Ovary (tissue), 9 donors: Measurements from ENCODE around the gene ARL5C. TPM values are rescaled to one million over a fixed set of nuclear protein-coding genes. Genes with fewer than 3 reads are reported as not detected.

Experiments used
- DNase-seq, 5 donors: peaks; one replicate each; pipeline ENCODE4 v3.0.0-alpha.2; 2019 to 2020
- H3K27ac ChIP-seq, 2 donors: fragments of 200-600 bp; one replicate each; pipeline versions ENCODE4 v1.5.1 to v1.8.0; 2019 to 2022
- H3K27me3 ChIP-seq: fragments of 200-600 bp; one replicate; pipeline ENCODE4 v1.8.0; 2022
- H3K36me3 ChIP-seq: fragments of 200-600 bp; sonication (generic); one replicate; pipeline ENCODE4 v1.5.1; 2019
- H3K4me1 ChIP-seq: one replicate; pipeline ENCODE4 v1.8.1; 2013; ENCODE audit warnings: mild to moderate bottlenecking, moderate library complexity; ENCODE audit not compliant: insufficient read depth
- H3K4me3 ChIP-seq: fragments of 200-600 bp; sonication (generic); one replicate; pipeline ENCODE4 v1.5.1; 2017
- H3K9me3 ChIP-seq, 2 donors: fragments of 200-600 bp in 1 of 2; sonication (generic) in 1 of 2; one replicate each; pipeline versions ENCODE4 v1.5.1 to v1.8.1; 2013 to 2019; ENCODE audit warnings: mild to moderate bottlenecking in 1 of 2, moderate library complexity in 1 of 2
- CTCF ChIP-seq, 3 donors: fragments of 450-650 bp in 2 of 3; fragments of 200-600 bp in 1 of 3; IDR thresholded peaks; one replicate each; pipeline versions ENCODE4 v1.5.1 to v1.8.0; 2016 to 2022; ENCODE audit warnings: antibody characterized with exemption in 3 of 3, mild to moderate bottlenecking in 1 of 3
- EP300 ChIP-seq: sonication (generic); formaldehyde crosslinking; IDR thresholded peaks from one replicate; pipeline ENCODE4 v1.6.1; 2017; ENCODE audit warnings: antibody characterized with exemption
- POLR2A ChIP-seq: fragments of 450-650 bp; IDR thresholded peaks from one replicate; pipeline ENCODE4 v1.6.1; 2017; ENCODE audit warnings: antibody characterized with exemption, mild to moderate bottlenecking, moderate library complexity
- WGBS, 3 donors: extraction: QIAGEN DNeasy Blood & Tissue Kit in 1 of 3; methylation state at CpG; one replicate each; pipeline versions ENCODE4 v1.1.5 to v1.1.7; 2013 to 2017; 5-methylcytosine and 5-hydroxymethylcytosine counted together
- intact Hi-C, 4 donors: fragments of 100-400 bp; cut with DNase I; formaldehyde crosslinking; loops; one replicate each; pipeline versions ENCODE4 v1.11.0 to v1.15.1; 2022 to 2023
- polyA plus RNA-seq, 2 donors: library from polyadenylated mRNA; stranded (reverse); fragments of 200-250 nt in 1 of 2; fragments of 350-450 nt in 1 of 2; fragmentation: Illumina TruSeq in 1 of 2; extraction: RNeasy Lipid Tissue Mini Kit (QIAGEN cat#74804) in 1 of 2; gene quantifications; one replicate each; pipeline ENCODE4 v1.2.3, GENCODE V29; 2013 to 2014
- total RNA-seq, 7 donors: library from RNA; depleted of rRNA in 2 of 7; stranded (reverse); fragments of >200 nt in 2 of 7; fragmentation: NEBNext Ultra II Directional in 3 of 7; extraction: Animal tissue kit (Norgen Biotek cat#: 25700) in 3 of 7; gene quantifications; one replicate each; pipeline versions ENCODE4 v1.1.0 to v1.2.4, GENCODE V29; 2016 to 2023
- donor health status: DM: no; HTN: no; CAD: no; lungs with moderate emphysema.
- donor health status: DM: no; HTN: no; CAD: no.
- donor health status: Bipolar disorder and iron deficiency.
- donor health status: DM: yes; HTN: yes; CAD: no.
- donor health status: DM: no; HTN: no; CAD: no.
- donor health status: DM: yes; HTN: yes; CAD: no.

The ARL5C gene
- total and polyA plus RNA-seq, 9 donors: not detected

GRCh38 chr17:39195568-39196160 is 29.7 kb upstream of the ARL5C start:
- Histone ChIP-seq H3K4me3 (no peak overlapping the region), H3K9me3 (no peaks in the 10 kb centered on the region), H3K27ac (no peak overlapping the region), H3K36me3 (no peaks in the 10 kb centered on the region), H3K27me3 (no peaks in the 10 kb centered on the region), H3K4me1 (peaks cover 6% of the 10 kb centered on the region)
- DNase-seq: no peak
- intact Hi-C loops: loop anchor here in 1 of 4 donors (10.0 kb wide), 1 partner anchor 49 kb away; no protein-coding TSS in a partner anchor
- TF ChIP-seq EP300 (no peak), CTCF (IDR thresholded peaks at IDR 0.05) (no peak), POLR2A (no peak)
- 68 to 84% (median 78%) methylated on average over 8 of the region's 8 CpGs for WGBS, 3 donors

DNA sequence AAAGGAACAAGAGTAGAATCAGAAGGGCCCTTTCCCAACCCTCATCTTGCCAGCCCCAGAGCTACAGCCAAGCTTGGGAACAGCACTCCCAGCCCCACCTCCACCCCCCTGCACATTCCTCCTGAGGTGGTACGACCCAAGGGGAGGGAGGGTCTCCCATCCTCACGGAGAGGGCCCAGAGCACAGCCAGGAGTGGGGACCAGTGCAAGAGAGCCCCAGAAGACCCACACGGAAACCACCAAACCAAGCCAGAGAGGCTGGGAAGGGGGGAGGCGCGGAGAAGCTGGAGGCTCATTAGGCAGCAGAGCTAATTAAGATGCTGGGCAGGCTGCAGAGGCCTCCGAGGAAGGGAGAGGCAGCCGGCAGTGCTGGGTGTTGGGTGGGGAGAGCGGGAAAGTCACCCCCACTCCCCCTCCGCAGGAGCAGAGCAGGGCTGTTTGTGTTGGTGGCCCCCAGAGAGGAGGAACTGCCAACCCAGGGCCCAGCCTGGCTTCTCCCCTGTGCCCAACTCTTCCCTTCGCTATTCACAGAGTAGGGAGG is 29.1 kb upstream of the ARL5C start:
- H3K4me3 ChIP-seq: no peak overlapping the region
- peaks cover 6% of the 10 kb centered on the region for H3K4me1 ChIP-seq
- no peak for TF ChIP-seq EP300
- TF ChIP-seq CTCF (IDR thresholded peaks at IDR 0.05): no peak
- intact Hi-C loops: loop anchor here in 1 of 4 donors (10.0 kb wide), 1 partner anchor 50 kb away; no protein-coding TSS in a partner anchor
- 64 to 70% (median 70%) methylated on average over 10 of the region's 10 CpGs for WGBS, 3 donors
- H3K27ac ChIP-seq: no peak overlapping the region
- no peaks in the 10 kb centered on the region for H3K36me3 ChIP-seq
- no peaks in the 10 kb centered on the region for H3K27me3 ChIP-seq
- DNase-seq: no peak
- H3K9me3 ChIP-seq: no peaks in the 10 kb centered on the region

- intact Hi-C loops: loop anchor here in 1 of 4 donors (10.0 kb wide), 1 partner anchor 50 kb away; no protein-coding TSS in a partner anchor
- Histone ChIP-seq H3K4me3 (no peak overlapping the region), H3K36me3 (no peaks in the 10 kb centered on the region), H3K9me3 (no peaks in the 10 kb centered on the region), H3K4me1 (peaks cover 6% of the 10 kb centered on the region), H3K27me3 (no peaks in the 10 kb centered on the region), H3K27ac (no peak overlapping the region)
- DNase-seq: peak in 1 of 5 donors; percentile 42
- 60 to 67% (median 64%) methylated on average over 20 of the region's 20 CpGs for WGBS, 3 donors
- TF ChIP-seq CTCF (IDR thresholded peaks at IDR 0.05) (no peak), EP300 (no peak), POLR2A (no peak)
These were observed 28.4 kb upstream of the ARL5C start for GRCh38 chr17:39194089-39194984.

DNA sequence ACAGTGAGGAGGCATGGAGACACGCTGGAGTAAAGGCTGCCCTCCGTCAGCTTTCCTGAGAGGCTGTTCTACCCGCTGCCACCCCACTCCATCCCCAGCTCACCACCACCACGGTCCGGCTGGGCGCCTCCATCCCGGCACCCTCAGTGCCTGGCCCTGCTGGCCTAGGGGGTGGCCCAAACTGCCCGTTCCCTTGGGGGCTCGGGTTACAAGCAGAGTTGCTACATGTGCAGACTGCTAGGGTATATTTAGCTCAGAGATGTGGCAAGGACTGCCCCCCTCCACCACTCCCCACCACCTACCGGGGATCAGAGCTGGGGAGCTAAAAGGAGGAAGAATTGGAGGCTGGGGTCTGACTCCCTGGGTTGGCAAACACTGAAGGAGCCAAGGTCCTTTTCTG is 27.4 kb upstream of the ARL5C start:
- TF ChIP-seq POLR2A (no peak), CTCF (IDR thresholded peaks at IDR 0.05) (no peak), EP300 (no peak)
- 81 to 83% (median 82%) methylated on average over 10 of the region's 10 CpGs for WGBS, 3 donors
- no peaks in the 10 kb centered on the region for H3K36me3 ChIP-seq
- H3K27ac ChIP-seq: no peak overlapping the region
- intact Hi-C loops: loop anchor here in 1 of 4 donors (10.0 kb wide), 1 partner anchor 51 kb away; no protein-coding TSS in a partner anchor
- H3K9me3 ChIP-seq: no peaks in the 10 kb centered on the region
- DNase-seq: no peak
- peaks cover 6% of the 10 kb centered on the region for H3K4me1 ChIP-seq
- H3K4me3 ChIP-seq: no peak overlapping the region
- H3K27me3 ChIP-seq: no peaks in the 10 kb centered on the region
